HG03439 (cell line): Measurements from ENCODE around the gene APOA4.
A peak's percentile ranks its signal among the peaks of the same experiment; 100 is the strongest.

Experiments used
- ATAC-seq: cut with Tn5 transposase; IDR thresholded peaks from one replicate; pipeline ENCODE4 v1.9.1; 2021; ENCODE audit warnings: mild to moderate bottlenecking, moderate library complexity; ENCODE audit not compliant: unreplicated experiment

APOA4 gene

GRCh38 chr11:116823031-116823843 lies at the start of gene APOA4:
TSS of gene APOA4 (minus strand) at chr11:116823304. CDS start at chr11:116823191, 113 bp downstream.
- ATAC-seq = no peak

- ATAC-seq = no peak
Measured at GRCh38 chr11:116871248-116871647, 48.1 kb upstream of the APOA4 start.

- no peak for ATAC-seq
Measured at GRCh38 chr11:116870054-116870453, 47.0 kb upstream of the APOA4 start.

GRCh38 chr11:116869610-116870009 lies 46.5 kb upstream of the APOA4 start:
- no peak for ATAC-seq

GRCh38 chr11:116868066-116868465 lies 45.0 kb upstream of the APOA4 start:
- no peak for ATAC-seq

- ATAC-seq = no peak
Measured at GRCh38 chr11:116867619-116868018, 44.5 kb upstream of the APOA4 start.

- no peak for ATAC-seq
Measured at GRCh38 chr11:116866804-116867455, 43.8 kb upstream of the APOA4 start.

- no peak for ATAC-seq
Measured at GRCh38 chr11:116865696-116866095, 42.6 kb upstream of the APOA4 start.

- ATAC-seq = no peak
Measured at GRCh38 chr11:116864531-116864930, 41.4 kb upstream of the APOA4 start.

- ATAC-seq = no peak
Measured at GRCh38 chr11:116862951-116863350, 39.8 kb upstream of the APOA4 start.

- ATAC-seq = no peak
Measured at GRCh38 chr11:116862185-116862584, 39.1 kb upstream of the APOA4 start.

GRCh38 chr11:116861539-116861938 lies 38.4 kb upstream of the APOA4 start:
- no peak for ATAC-seq

GRCh38 chr11:116860303-116860702 lies 37.2 kb upstream of the APOA4 start:
- no peak for ATAC-seq

GRCh38 chr11:116859175-116859574 lies 36.1 kb upstream of the APOA4 start:
- ATAC-seq = no peak

- ATAC-seq = no peak
Measured at GRCh38 chr11:116857936-116858335, 34.8 kb upstream of the APOA4 start.

GRCh38 chr11:116857316-116857715 lies 34.2 kb upstream of the APOA4 start:
- ATAC-seq = no peak

GRCh38 chr11:116856423-116856822 lies 33.3 kb upstream of the APOA4 start:
- ATAC-seq = no peak

- ATAC-seq = no peak
Measured at GRCh38 chr11:116855413-116855812, 32.3 kb upstream of the APOA4 start.

- peak; percentile 93 for ATAC-seq
Measured at GRCh38 chr11:116853461-116854073, 30.5 kb upstream of the APOA4 start.

GRCh38 chr11:116852261-116853031 lies 29.3 kb upstream of the APOA4 start:
- ATAC-seq = no peak

- ATAC-seq = no peak
Measured at GRCh38 chr11:116851626-116852025, 28.5 kb upstream of the APOA4 start.
